GM12878 (cell line): ENCODE results near the gene CENATAC. TPM values are rescaled to one million over a fixed set of nuclear protein-coding genes. Genes with fewer than 3 reads are reported as not detected.

Source experiments
- ATAC-seq: fragments of 200-7000 bp; cut with Tn5 transposase; 3 replicates; pipeline ENCODE4 v1.9.1; 2020; ENCODE audit warnings: mild to moderate bottlenecking, moderate library complexity
- BruUV-seq: library from RNA; stranded (reverse); fragments of 400-500 nt; replicated peaks from 2 replicates; lab custom pipeline; 2021; lab: Mats Ljungman, UMichigan
- CTCF ChIA-PET: fragments of 300-600 bp; sonication (Branson Sonifier 250); formaldehyde crosslinking; extraction: SDS; loops from one replicate; lab custom pipeline; 2021; ENCODE audit warnings: inconsistent platforms; lab: Yijun Ruan, JAX
- POLR2A ChIA-PET: fragments of 350-600 bp; formaldehyde crosslinking; extraction: SDS; loops from one replicate; lab custom pipeline; 2021; ENCODE audit warnings: inconsistent platforms; lab: Charles Lee
- RAD21 ChIA-PET: fragments of 300-600 bp; sonication (Branson Sonifier 250); formaldehyde crosslinking; loops from one replicate; lab custom pipeline; 2023; ENCODE audit warnings: antibody characterized with exemption; ENCODE audit not compliant: unreplicated experiment; lab: Charles Lee
- SMC1A ChIA-PET: fragments of 300-600 bp; sonication (Branson Sonifier 250); formaldehyde crosslinking; loops from one replicate; lab custom pipeline; 2023; ENCODE audit not compliant: unreplicated experiment, uncharacterized antibody; lab: Charles Lee
- DNase-seq: peaks from one replicate; pipeline ENCODE4 v3.0.0-alpha.2; 2011; ENCODE audit warnings: low read depth, low spot score
- FAIRE-seq: peaks from 3 replicates; lab custom pipeline; 2011; peaks lifted over from hg19 to GRCh38; lab: Jason Lieb, UNC
- H2AFZ ChIP-seq: 2 replicates; pipeline ENCODE4 v1.6.0; 2011; ENCODE audit warnings: low read depth, low read length, control low read depth; ENCODE audit not compliant: control insufficient read depth
- H3K27ac ChIP-seq: 2 replicates; pipeline ENCODE4 v1.5.1; 2011; ENCODE audit warnings: control low read depth; ENCODE audit not compliant: control insufficient read depth, insufficient read depth
- H3K27me3 ChIP-seq, 2 experiments: replicated peaks in 1 of 2; 2 replicates each; pipeline versions ENCODE4 v1.6.0 to v1.6.1; 2011; ENCODE audit warnings: low read length in 1 of 2; ENCODE audit not compliant: control insufficient read depth in 2 of 2, insufficient read depth in 2 of 2
- H3K36me3 ChIP-seq, 2 experiments: 2 replicates each; pipeline ENCODE4 v1.5.1; 2011; ENCODE audit warnings: low read length in 1 of 2; ENCODE audit not compliant: control insufficient read depth in 2 of 2, insufficient read depth in 2 of 2
- H3K4me1 ChIP-seq: 2 replicates; pipeline ENCODE4 v1.6.1; 2011; ENCODE audit warnings: mild to moderate bottlenecking, low read length, moderate library complexity, mixed read lengths; ENCODE audit not compliant: control insufficient read depth, insufficient read depth
- H3K4me2 ChIP-seq: 2 replicates; pipeline ENCODE4 v1.6.0; 2011; ENCODE audit warnings: control low read depth; ENCODE audit not compliant: control insufficient read depth, insufficient read depth
- H3K4me3 ChIP-seq: fragments of 200-600 bp; sonication (generic); 2 replicates; pipeline ENCODE4 v1.5.1; 2016
- H3K79me2 ChIP-seq: 2 replicates; pipeline ENCODE4 v1.6.0; 2011; ENCODE audit warnings: low read length; ENCODE audit not compliant: control insufficient read depth, insufficient read depth
- H3K9ac ChIP-seq: 2 replicates; pipeline ENCODE4 v1.8.0; 2011; ENCODE audit warnings: low read length, control low read depth, mixed read lengths; ENCODE audit not compliant: control insufficient read depth, insufficient read depth
- H3K9me3 ChIP-seq: replicated peaks from 3 replicates; pipeline ENCODE4 v1.5.1; 2011; ENCODE audit warnings: mild to moderate bottlenecking, low read length; ENCODE audit not compliant: control insufficient read depth, insufficient read depth
- H4K20me1 ChIP-seq: 2 replicates; pipeline ENCODE4 v1.6.0; 2011; ENCODE audit not compliant: control insufficient read depth, insufficient read depth
- HDAC6 ChIP-seq: fragments of 200-600 bp; sonication (generic); IDR thresholded peaks from one replicate; pipeline ENCODE4 v1.8.0; 2017; ENCODE audit warnings: antibody characterized with exemption; ENCODE audit not compliant: unreplicated experiment
- MTA3 ChIP-seq: IDR thresholded peaks from 2 replicates; pipeline ENCODE4 v1.6.1; 2012; ENCODE audit warnings: low read length, inconsistent platforms, borderline replicate concordance
- NFXL1 ChIP-seq: fragments of 450-650 bp; IDR thresholded peaks from 2 replicates; pipeline ENCODE4 v1.6.1; 2017; ENCODE audit warnings: antibody characterized with exemption, mild to moderate bottlenecking, borderline replicate concordance
- POLR2A ChIP-seq: IDR thresholded peaks from 2 replicates; pipeline ENCODE4 v1.6.1; 2011; ENCODE audit warnings: low read depth, mild to moderate bottlenecking, low read length
- RFX5 ChIP-seq: IDR thresholded peaks from 2 replicates; pipeline ENCODE4 v1.6.1; 2011; ENCODE audit warnings: low read depth, low read length, improper control_type of control experiment
- SUZ12 ChIP-seq: fragments of 200-600 bp; sonication (generic); IDR thresholded peaks from one replicate; pipeline ENCODE4 v1.6.1; 2018; ENCODE audit warnings: antibody characterized with exemption, mild to moderate bottlenecking; ENCODE audit not compliant: unreplicated experiment
- TCF3 ChIP-seq: IDR thresholded peaks from 2 replicates; pipeline ENCODE4 v1.6.1; 2012; ENCODE audit warnings: low read depth, mild to moderate bottlenecking, low read length, borderline replicate concordance; ENCODE audit not compliant: insufficient read depth
- YY1 ChIP-seq: IDR thresholded peaks from 2 replicates; pipeline ENCODE4 v1.6.1; 2011; ENCODE audit warnings: low read depth, mild to moderate bottlenecking, low read length
- ZNF207 ChIP-seq: fragments of 450-650 bp; IDR thresholded peaks from 2 replicates; pipeline ENCODE4 v1.6.1; 2014; ENCODE audit warnings: antibody characterized with exemption, mild to moderate bottlenecking, borderline replicate concordance
- ZNF622 ChIP-seq: fragments of 450-650 bp; IDR thresholded peaks from 2 replicates; pipeline ENCODE4 v1.6.1; 2017; ENCODE audit warnings: mild to moderate bottlenecking, inconsistent platforms
- WGBS: methylation state at CpG from one replicate; pipeline ENCODE4 v1.1.6; 2016; ENCODE audit warnings: low lambda C conversion rate; ENCODE audit not compliant: insufficient replicate concordance, insufficient coverage; ENCODE audit errors: missing lambda C conversion rate; 5-methylcytosine and 5-hydroxymethylcytosine counted together
- in situ Hi-C: fragments of 300-500 bp; cut with MboI; formaldehyde crosslinking; loops from 9 replicates; pipeline ENCODE4 v1.14.3; 2018; ENCODE audit warnings: mixed read lengths
- intact Hi-C: fragments of 100-400 bp; cut with micrococcal nuclease; formaldehyde crosslinking; loops from one replicate; pipeline ENCODE4 v1.14.2; 2022; ENCODE audit not compliant: unreplicated experiment
- polyA plus RNA-seq, 11 experiments: library from polyadenylated mRNA; depleted of rRNA in 4 of 11; unstranded in 6 of 11; stranded (reverse) in 5 of 11; fragments of >200 nt; fragmentation: Nextera tagmentation in 4 of 11; fragmentation: Illumina TruSeq in 1 of 11; extraction: Ambion mirVana in 4 of 11; extraction: Trizol in 1 of 11; gene quantifications; 1 replicate in 1 of 11; 2 replicates in 10 of 11; pipeline versions ENCODE4 v1.2.1 to v1.2.3, GENCODE V29; 2011 to 2016; ENCODE audit warnings: inconsistent platforms in 2 of 11, missing spikeins in 2 of 11, low read depth in 1 of 11
- total RNA-seq, 4 experiments: library from RNA; depleted of rRNA in 3 of 4; stranded (reverse); fragments of >200 nt in 3 of 4; fragmentation: Illumina TruSeq in 1 of 4; extraction: Trizol in 1 of 4; gene quantifications; 2 replicates each; pipeline versions ENCODE4 v1.2.1 to v1.2.3, GENCODE V29; 2013 to 2021
- TF ChIP-seq, protein P1 (sequence below): fragments of 450-650 bp; IDR thresholded peaks from 2 replicates; pipeline ENCODE4 v1.6.1; 2017; ENCODE audit warnings: mild to moderate bottlenecking
- TF ChIP-seq, protein P2 (sequence below): fragments of 450-650 bp; IDR thresholded peaks from 2 replicates; pipeline ENCODE4 v1.6.1; 2018; ENCODE audit warnings: borderline replicate concordance, mild to moderate bottlenecking; ENCODE audit not compliant: partially characterized antibody
- TF ChIP-seq, protein P3 (sequence below): fragments of 150-350 bp; IDR thresholded peaks from 2 replicates; pipeline ENCODE4 v1.6.1; 2014; ENCODE audit warnings: mild to moderate bottlenecking, low read depth, low read length
- TF ChIP-seq, protein P4 (sequence below): IDR thresholded peaks from 2 replicates; pipeline ENCODE4 v1.6.1; 2012; ENCODE audit warnings: low read depth, low read length, improper control_type of control experiment

Gene CENATAC
- total and polyA plus RNA-seq, 10 of the 15 experiments (the other 5 are each of a cell fraction or from before 2014, with no cell fraction given), result 4.8 to 37.1 (median 24.1) TPM

DNA sequence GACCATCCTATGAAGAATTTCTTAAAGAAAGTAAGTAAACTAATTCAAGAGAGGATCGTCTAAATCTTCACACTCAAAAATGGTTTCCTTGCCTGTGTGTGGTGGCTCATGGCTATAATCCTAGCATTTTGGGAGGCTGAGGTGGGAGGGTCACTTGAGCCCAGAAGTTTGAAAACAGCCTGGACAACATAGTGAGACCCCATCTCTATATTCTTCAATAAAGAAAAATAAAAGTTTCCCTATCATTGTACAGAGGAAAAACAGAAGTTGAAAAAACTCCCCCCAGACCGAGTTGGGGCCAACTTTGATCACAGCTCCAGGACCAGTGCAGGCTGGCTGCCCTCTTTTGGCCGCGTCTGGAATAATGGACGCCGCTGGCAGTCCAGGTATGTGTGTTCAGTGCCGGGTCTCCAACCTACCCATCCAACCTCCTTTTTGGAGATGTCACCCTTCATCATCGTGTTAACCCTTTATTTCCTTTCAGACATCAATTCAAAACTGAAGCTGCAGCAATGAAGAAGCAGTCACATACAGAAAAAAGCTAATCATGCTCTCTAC is 17.2 kb downstream of the CENATAC start:
- FAIRE-seq (no peak), DNase-seq (no peak), ATAC-seq (no peak)
- Histone ChIP-seq H2AFZ (no peak overlapping the region), H4K20me1 (no peaks in the 10 kb centered on the region), H3K4me2 (no peak overlapping the region), H3K79me2 (peaks cover 45% of the 10 kb centered on the region), H3K27me3 (no peaks in the 10 kb centered on the region), H3K36me3 (peaks cover 17 to 24% of the 10 kb centered on the region in 2 experiments), H3K27ac (no peak overlapping the region), H3K4me1 (no peaks in the 10 kb centered on the region; the same call in 1 of the 2 replicates), H3K9me3 (no peaks in the 10 kb centered on the region; the same call in 2 of the 3 replicates), H3K4me3 (no peak overlapping the region), H3K9ac (no peak overlapping the region)
- ChIA-PET SMC1A (interaction anchor here (1.1 to 6.4 kb wide), 3 partner anchors 12 to 17 kb away, joined by 4 to 40 read pairs (median 26); partner anchors contain the start of genes CENATAC and SLC37A4), CTCF (interaction anchor here (0.7 to 2.5 kb wide), 7 partner anchors 12 to 309 kb away, joined by 3 to 8 read pairs (median 3); no protein-coding TSS in a partner anchor), POLR2A (interaction anchor here (1.0 to 1.8 kb wide), 6 partner anchors 13 to 40 kb away, joined by 3 to 9 read pairs (median 3); no protein-coding TSS in a partner anchor), RAD21 (interaction anchor here (0.8 to 1.4 kb wide), 4 partner anchors 10 to 323 kb away, joined by 3 read pairs; partner anchors contain the start of gene SLC37A4)
- 86% methylated on average over 8 of the region's 8 CpGs for WGBS
- intact Hi-C loops (loop anchor here (5.0 kb wide), 1 partner anchor 87 kb away; the partner anchor contains the start of gene DPAGT1), in situ Hi-C loops (no loop called here)
- BruUV-seq, result no TSS peak
- TF ChIP-seq POLR2A (peak; percentile 29), RFX5 (no peak), HDAC6 (no peak), YY1 (peak; percentile 48; the same call in 1 of the 2 replicates), MTA3 (no peak), SUZ12 (no peak), TCF3 (no peak), ZNF207 (no peak), NFXL1 (no peak), ZNF622 (no peak)
- TF ChIP-seq, protein P1, sequence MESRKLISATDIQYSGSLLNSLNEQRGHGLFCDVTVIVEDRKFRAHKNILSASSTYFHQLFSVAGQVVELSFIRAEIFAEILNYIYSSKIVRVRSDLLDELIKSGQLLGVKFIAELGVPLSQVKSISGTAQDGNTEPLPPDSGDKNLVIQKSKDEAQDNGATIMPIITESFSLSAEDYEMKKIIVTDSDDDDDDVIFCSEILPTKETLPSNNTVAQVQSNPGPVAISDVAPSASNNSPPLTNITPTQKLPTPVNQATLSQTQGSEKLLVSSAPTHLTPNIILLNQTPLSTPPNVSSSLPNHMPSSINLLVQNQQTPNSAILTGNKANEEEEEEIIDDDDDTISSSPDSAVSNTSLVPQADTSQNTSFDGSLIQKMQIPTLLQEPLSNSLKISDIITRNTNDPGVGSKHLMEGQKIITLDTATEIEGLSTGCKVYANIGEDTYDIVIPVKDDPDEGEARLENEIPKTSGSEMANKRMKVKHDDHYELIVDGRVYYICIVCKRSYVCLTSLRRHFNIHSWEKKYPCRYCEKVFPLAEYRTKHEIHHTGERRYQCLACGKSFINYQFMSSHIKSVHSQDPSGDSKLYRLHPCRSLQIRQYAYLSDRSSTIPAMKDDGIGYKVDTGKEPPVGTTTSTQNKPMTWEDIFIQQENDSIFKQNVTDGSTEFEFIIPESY, result peak; percentile 59; the same call in 1 of the 2 replicates
- TF ChIP-seq, protein P2, sequence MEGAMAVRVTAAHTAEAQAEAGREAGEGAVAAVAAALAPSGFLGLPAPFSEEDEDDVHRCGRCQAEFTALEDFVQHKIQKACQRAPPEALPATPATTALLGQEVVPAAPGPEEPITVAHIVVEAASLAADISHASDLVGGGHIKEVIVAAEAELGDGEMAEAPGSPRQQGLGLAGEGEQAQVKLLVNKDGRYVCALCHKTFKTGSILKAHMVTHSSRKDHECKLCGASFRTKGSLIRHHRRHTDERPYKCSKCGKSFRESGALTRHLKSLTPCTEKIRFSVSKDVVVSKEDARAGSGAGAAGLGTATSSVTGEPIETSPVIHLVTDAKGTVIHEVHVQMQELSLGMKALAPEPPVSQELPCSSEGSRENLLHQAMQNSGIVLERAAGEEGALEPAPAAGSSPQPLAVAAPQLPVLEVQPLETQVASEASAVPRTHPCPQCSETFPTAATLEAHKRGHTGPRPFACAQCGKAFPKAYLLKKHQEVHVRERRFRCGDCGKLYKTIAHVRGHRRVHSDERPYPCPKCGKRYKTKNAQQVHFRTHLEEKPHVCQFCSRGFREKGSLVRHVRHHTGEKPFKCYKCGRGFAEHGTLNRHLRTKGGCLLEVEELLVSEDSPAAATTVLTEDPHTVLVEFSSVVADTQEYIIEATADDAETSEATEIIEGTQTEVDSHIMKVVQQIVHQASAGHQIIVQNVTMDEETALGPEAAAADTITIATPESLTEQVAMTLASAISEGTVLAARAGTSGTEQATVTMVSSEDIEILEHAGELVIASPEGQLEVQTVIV, result no peak
- TF ChIP-seq, protein P3, sequence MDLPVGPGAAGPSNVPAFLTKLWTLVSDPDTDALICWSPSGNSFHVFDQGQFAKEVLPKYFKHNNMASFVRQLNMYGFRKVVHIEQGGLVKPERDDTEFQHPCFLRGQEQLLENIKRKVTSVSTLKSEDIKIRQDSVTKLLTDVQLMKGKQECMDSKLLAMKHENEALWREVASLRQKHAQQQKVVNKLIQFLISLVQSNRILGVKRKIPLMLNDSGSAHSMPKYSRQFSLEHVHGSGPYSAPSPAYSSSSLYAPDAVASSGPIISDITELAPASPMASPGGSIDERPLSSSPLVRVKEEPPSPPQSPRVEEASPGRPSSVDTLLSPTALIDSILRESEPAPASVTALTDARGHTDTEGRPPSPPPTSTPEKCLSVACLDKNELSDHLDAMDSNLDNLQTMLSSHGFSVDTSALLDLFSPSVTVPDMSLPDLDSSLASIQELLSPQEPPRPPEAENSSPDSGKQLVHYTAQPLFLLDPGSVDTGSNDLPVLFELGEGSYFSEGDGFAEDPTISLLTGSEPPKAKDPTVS, result no peak
- TF ChIP-seq, protein P4, sequence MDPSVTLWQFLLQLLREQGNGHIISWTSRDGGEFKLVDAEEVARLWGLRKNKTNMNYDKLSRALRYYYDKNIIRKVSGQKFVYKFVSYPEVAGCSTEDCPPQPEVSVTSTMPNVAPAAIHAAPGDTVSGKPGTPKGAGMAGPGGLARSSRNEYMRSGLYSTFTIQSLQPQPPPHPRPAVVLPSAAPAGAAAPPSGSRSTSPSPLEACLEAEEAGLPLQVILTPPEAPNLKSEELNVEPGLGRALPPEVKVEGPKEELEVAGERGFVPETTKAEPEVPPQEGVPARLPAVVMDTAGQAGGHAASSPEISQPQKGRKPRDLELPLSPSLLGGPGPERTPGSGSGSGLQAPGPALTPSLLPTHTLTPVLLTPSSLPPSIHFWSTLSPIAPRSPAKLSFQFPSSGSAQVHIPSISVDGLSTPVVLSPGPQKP, result no peak
